ENCODE results near the gene SVEP1.
"Not testable (repeated sequence)": the region's sequence is repeated elsewhere in the genome, so short reads cannot be mapped to it uniquely, and the experiment has no call there.

DNA sequence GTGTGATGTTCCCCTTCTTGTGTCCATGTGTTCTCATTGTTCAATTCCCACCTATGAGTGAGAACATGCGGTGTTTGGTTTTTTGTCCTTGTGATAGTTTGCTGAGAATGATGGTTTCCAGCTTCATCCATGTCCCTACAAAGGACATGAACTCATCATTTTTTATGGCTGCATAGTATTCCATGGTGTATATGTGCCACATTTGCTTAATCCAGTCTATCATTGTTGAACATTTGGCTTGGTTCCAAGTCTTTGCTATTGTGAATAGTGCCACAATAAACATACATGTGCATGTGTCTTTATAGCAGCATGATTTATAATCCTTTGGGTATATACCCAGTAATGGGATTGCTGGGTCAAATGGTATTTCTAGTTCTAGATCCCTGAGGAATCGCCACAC, 220.5 kb downstream of the SVEP1 start:
- TF ChIP-seq, protein P1, sequence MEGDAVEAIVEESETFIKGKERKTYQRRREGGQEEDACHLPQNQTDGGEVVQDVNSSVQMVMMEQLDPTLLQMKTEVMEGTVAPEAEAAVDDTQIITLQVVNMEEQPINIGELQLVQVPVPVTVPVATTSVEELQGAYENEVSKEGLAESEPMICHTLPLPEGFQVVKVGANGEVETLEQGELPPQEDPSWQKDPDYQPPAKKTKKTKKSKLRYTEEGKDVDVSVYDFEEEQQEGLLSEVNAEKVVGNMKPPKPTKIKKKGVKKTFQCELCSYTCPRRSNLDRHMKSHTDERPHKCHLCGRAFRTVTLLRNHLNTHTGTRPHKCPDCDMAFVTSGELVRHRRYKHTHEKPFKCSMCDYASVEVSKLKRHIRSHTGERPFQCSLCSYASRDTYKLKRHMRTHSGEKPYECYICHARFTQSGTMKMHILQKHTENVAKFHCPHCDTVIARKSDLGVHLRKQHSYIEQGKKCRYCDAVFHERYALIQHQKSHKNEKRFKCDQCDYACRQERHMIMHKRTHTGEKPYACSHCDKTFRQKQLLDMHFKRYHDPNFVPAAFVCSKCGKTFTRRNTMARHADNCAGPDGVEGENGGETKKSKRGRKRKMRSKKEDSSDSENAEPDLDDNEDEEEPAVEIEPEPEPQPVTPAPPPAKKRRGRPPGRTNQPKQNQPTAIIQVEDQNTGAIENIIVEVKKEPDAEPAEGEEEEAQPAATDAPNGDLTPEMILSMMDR (IDR thresholded peaks at IDR 0.05), result not testable (repeated sequence)
- not testable (repeated sequence) for TF ChIP-seq EZH2 (IDR thresholded peaks at IDR 0.05)

Measured in neural progenitor cell (in vitro differentiated cells).